HepG2 (cell line): ENCODE measurements around the gene MGMT. TPM values are rescaled to one million over a fixed set of nuclear protein-coding genes. Genes with fewer than 3 reads are reported as not detected.

Source experiments
- ATF2 ChIP-seq: sonication (generic); formaldehyde crosslinking; IDR thresholded peaks from 2 replicates; pipeline ENCODE4 v1.4.0; 2020; ENCODE audit warnings: missing genetic modification reagents
- CBX1 ChIP-seq: IDR thresholded peaks from one replicate; pipeline ENCODE4 v1.6.1; 2016; ENCODE audit warnings: antibody characterized with exemption, low read depth
- DR1 ChIP-seq: sonication (generic); formaldehyde crosslinking; IDR thresholded peaks from 2 replicates; pipeline ENCODE4 v1.8.0; 2021; ENCODE audit warnings: mild to moderate bottlenecking, missing genetic modification reagents, inconsistent platforms
- ETS1 ChIP-seq: sonication (generic); formaldehyde crosslinking; IDR thresholded peaks from 2 replicates; pipeline ENCODE4 v1.4.0; 2020; ENCODE audit warnings: missing genetic modification reagents
- FOXA1 ChIP-seq, 2 experiments: fragments of 450-650 bp in 1 of 2; sonication (generic) in 1 of 2; formaldehyde crosslinking in 1 of 2; IDR thresholded peaks; 2 replicates each; pipeline versions ENCODE4 v1.4.0 to v1.6.1; 2016 to 2020; ENCODE audit warnings: missing genetic modification reagents in 1 of 2
- FOXA3 ChIP-seq: IDR thresholded peaks from 2 replicates; pipeline ENCODE4 v1.6.1; 2016; ENCODE audit warnings: missing genetic modification reagents, missing compliant biosample characterization
- HNRNPH1 ChIP-seq: fragments of 200-400 bp; formaldehyde crosslinking; optimal IDR thresholded peaks from 2 replicates; pipeline ENCODE3; 2017; ENCODE audit warnings: mild to moderate bottlenecking, low read depth, low read length
- IRF2 ChIP-seq: IDR thresholded peaks from 2 replicates; pipeline ENCODE4 v1.6.1; 2018; ENCODE audit warnings: missing genetic modification reagents, missing compliant biosample characterization
- KDM5B ChIP-seq: sonication (generic); formaldehyde crosslinking; IDR thresholded peaks from 2 replicates; pipeline ENCODE4 v1.4.0; 2020; ENCODE audit warnings: missing genetic modification reagents, mild to moderate bottlenecking, borderline replicate concordance
- MEF2D ChIP-seq: sonication (generic); formaldehyde crosslinking; IDR thresholded peaks from 2 replicates; pipeline ENCODE4 v1.5.1; 2020; ENCODE audit warnings: mild to moderate bottlenecking, missing genetic modification reagents
- MXD3 ChIP-seq: IDR thresholded peaks from 2 replicates; pipeline ENCODE4 v1.6.1; 2016; ENCODE audit warnings: mild to moderate bottlenecking, missing biosample characterization, missing genetic modification reagents
- NBN ChIP-seq: fragments of 450-650 bp; conservative IDR thresholded peaks from 2 replicates; pipeline ENCODE4 v1.6.1; 2017
- NRL ChIP-seq: sonication (generic); formaldehyde crosslinking; IDR thresholded peaks from 2 replicates; pipeline ENCODE4 v1.5.0; 2020; ENCODE audit warnings: missing genetic modification reagents, mild to moderate bottlenecking, moderate library complexity, borderline replicate concordance
- PHF20 ChIP-seq: sonication (generic); formaldehyde crosslinking; IDR thresholded peaks from 2 replicates; pipeline ENCODE4 v1.5.0; 2020; ENCODE audit warnings: mild to moderate bottlenecking, missing genetic modification reagents
- PHF8 ChIP-seq: sonication (generic); formaldehyde crosslinking; IDR thresholded peaks from 2 replicates; pipeline ENCODE4 v1.5.0; 2020; ENCODE audit warnings: missing genetic modification reagents
- POLR2AphosphoS5 ChIP-seq: IDR thresholded peaks from 2 replicates; pipeline ENCODE4 v1.6.1; 2012; ENCODE audit warnings: low read depth, low read length
- POLR2G ChIP-seq: fragments of 200-400 bp; formaldehyde crosslinking; IDR thresholded peaks from 2 replicates; pipeline ENCODE4 v1.6.1; 2018; ENCODE audit warnings: mild to moderate bottlenecking, low read depth, low read length, moderate library complexity
- SRSF1 ChIP-seq: fragments of 200-400 bp; formaldehyde crosslinking; optimal IDR thresholded peaks from 2 replicates; pipeline ENCODE3; 2017; ENCODE audit warnings: mild to moderate bottlenecking, low read depth, low read length, moderate library complexity
- TRIM24 ChIP-seq: sonication (generic); formaldehyde crosslinking; IDR thresholded peaks from 2 replicates; pipeline ENCODE4 v1.8.0; 2022; ENCODE audit warnings: mild to moderate bottlenecking, missing genetic modification reagents
- UBTF ChIP-seq: sonication (generic); formaldehyde crosslinking; IDR thresholded peaks from 2 replicates; pipeline ENCODE4 v1.4.0; 2020; ENCODE audit warnings: mild to moderate bottlenecking, missing genetic modification reagents
- ZFAT ChIP-seq: sonication (generic); formaldehyde crosslinking; conservative IDR thresholded peaks from 2 replicates; pipeline ENCODE4 v1.8.1; 2023; ENCODE audit warnings: missing genetic modification reagents, inconsistent platforms
- ZIK1 ChIP-seq: sonication (generic); formaldehyde crosslinking; IDR thresholded peaks from 2 replicates; pipeline ENCODE4 v1.5.0; 2020; ENCODE audit warnings: mild to moderate bottlenecking, low read depth, missing genetic modification reagents, borderline replicate concordance
- ZMYM4 ChIP-seq: sonication (generic); formaldehyde crosslinking; IDR thresholded peaks from 2 replicates; pipeline ENCODE4 v1.8.1; 2023; ENCODE audit warnings: mild to moderate bottlenecking, missing genetic modification reagents
- ZNF296 ChIP-seq: sonication (generic); formaldehyde crosslinking; conservative IDR thresholded peaks from 2 replicates; pipeline ENCODE4 v1.5.0; 2020; ENCODE audit warnings: mild to moderate bottlenecking, missing genetic modification reagents
- ZNF441 ChIP-seq: sonication (generic); formaldehyde crosslinking; IDR thresholded peaks from 2 replicates; pipeline ENCODE4 v1.7.0; 2021; ENCODE audit warnings: missing genetic modification reagents, borderline replicate concordance
- ZNF749 ChIP-seq: sonication (generic); formaldehyde crosslinking; IDR thresholded peaks from 2 replicates; pipeline ENCODE4 v1.8.0; 2022; ENCODE audit warnings: mild to moderate bottlenecking, missing genetic modification reagents, moderate library complexity, borderline replicate concordance
- polyA plus RNA-seq, 8 experiments: library from polyadenylated mRNA; depleted of rRNA in 3 of 8; stranded (reverse) in 7 of 8; unstranded in 1 of 8; fragments of >200 nt; fragmentation: Illumina TruSeq in 4 of 8; extraction: Trizol in 4 of 8; gene quantifications; 2 replicates each; pipeline versions ENCODE4 v1.2.1 to v1.2.3, GENCODE V29; 2011 to 2016; ENCODE audit warnings: low read depth in 4 of 8, missing spikeins in 1 of 8, mixed read lengths in 1 of 8; ENCODE audit not compliant: insufficient read depth in 1 of 8
- total RNA-seq, 5 experiments: library from RNA; depleted of rRNA; stranded (reverse); fragments of >200 nt; fragmentation: Illumina TruSeq; extraction: Trizol; gene quantifications; 2 replicates each; pipeline ENCODE4 v1.2.3, GENCODE V29; 2016; ENCODE audit warnings: low read depth in 1 of 5

MGMT gene
- total and polyA plus RNA-seq, 2 of the 13 experiments (the other 11 are each of a cell fraction or from before 2014, with no cell fraction given): 12.0 to 19.5 TPM

GRCh38 chr10:129466703-129467358 is at the start of gene MGMT (continued):
- TF ChIP-seq UBTF (peak; percentile 45), ATF2 (CRISPR knock-in tag) (0 out of 2 replicates have a peak, but pooled peaks have one; percentile 15), KDM5B (CRISPR knock-in tag) (peak; percentile 28; the same call in 1 of the 2 replicates), ZNF441 (CRISPR knock-in tag) (no peak), FOXA1 (IDR thresholded peaks at IDR 0.05) (no peak), FOXA1 (CRISPR knock-in tag; IDR thresholded peaks at IDR 0.05) (no peak), DR1 (CRISPR knock-in tag) (no peak), NBN (no peak), ETS1 (CRISPR knock-in tag) (no peak), POLR2AphosphoS5 (peak; percentile 62), ZIK1 (peak; percentile 31; the same call in 1 of the 2 replicates), TRIM24 (CRISPR knock-in tag) (no peak), ZMYM4 (CRISPR knock-in tag) (no peak; the same call in 1 of the 2 replicates), POLR2G (peak; percentile 62), ZFAT (CRISPR knock-in tag) (no peak), CBX1 (peak; percentile 56), MEF2D (no peak), PHF20 (CRISPR knock-in tag) (0 out of 2 replicates have a peak, but pooled peaks have one; percentile 31), ZNF749 (CRISPR knock-in tag) (no peak), NRL (CRISPR knock-in tag) (no peak), MXD3 (CRISPR knock-in tag) (no peak), PHF8 (CRISPR knock-in tag) (peak; percentile 55; the same call in 1 of the 2 replicates), ZNF296 (CRISPR knock-in tag) (no peak), SRSF1 (no peak), IRF2 (no peak), FOXA3 (CRISPR knock-in tag) (no peak), HNRNPH1 (no peak)
